Measurements from ENCODE around the gene MEP1A. TPM values are rescaled to one million over a fixed set of nuclear protein-coding genes. Genes with fewer than 3 reads are reported as not detected.

The MEP1A gene
- total RNA-seq, 2 experiments from 2014 or later, result not detected

DNA sequence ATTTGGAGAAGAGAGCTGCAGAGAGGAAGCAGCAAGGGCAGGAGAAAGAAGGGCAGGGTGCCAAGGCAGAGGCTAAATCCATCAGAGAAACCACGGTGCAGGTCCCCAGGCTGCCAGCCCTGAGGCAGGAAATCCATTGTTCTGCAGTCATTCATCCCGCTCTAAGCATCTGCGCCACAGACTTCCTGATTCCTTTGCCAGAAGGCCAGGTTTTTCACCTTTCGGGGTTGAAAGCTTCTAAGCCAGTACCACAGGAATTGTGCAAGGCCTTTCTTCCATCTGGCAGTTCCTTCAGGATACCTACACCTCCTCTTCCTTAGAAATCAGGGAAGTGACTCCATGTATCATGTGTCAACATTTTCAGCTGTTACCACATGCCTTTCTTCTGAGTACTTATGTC, 82.9 kb downstream of the MEP1A start:
- H3K4me1 Mint-ChIP-seq, result no peaks in the 10 kb centered on the region
- CTCF ChIA-PET, result no interaction called here
- H3K4me3 Mint-ChIP-seq, result no peak overlapping the region
- ATAC-seq (no peak), DNase-seq (no peak)
- H3K36me3 Mint-ChIP-seq, result no peaks in the 10 kb centered on the region
- no peak overlapping the region for H3K27ac Mint-ChIP-seq
- H3K27me3 Mint-ChIP-seq, result no peaks in the 10 kb centered on the region
- no peaks in the 10 kb centered on the region for H3K9me3 Mint-ChIP-seq (ENCODE audit: low read depth)

DNA sequence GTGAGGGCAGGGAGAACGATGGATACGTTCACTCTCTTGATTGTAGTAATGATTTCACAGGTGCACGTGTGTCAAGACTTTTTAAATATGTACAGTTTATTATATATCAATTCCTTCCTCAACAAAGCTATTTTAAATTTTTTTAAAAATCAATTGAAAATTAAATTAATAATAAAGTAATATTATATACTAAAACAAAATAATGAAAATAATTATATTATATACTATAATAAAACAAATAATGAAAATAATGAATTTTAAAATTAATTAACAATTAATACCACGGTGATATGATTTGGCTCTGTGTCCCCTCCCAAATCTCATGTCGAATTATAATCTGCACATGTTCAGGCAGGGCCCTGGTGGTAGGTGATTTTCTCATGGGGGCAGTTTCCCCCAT, 85.8 kb downstream of the MEP1A start:
- CTCF ChIA-PET, result no interaction called here
- no peak overlapping the region for H3K4me3 Mint-ChIP-seq
- no peaks in the 10 kb centered on the region for H3K36me3 Mint-ChIP-seq
- DNase-seq (no peak), ATAC-seq (no peak)
- H3K9me3 Mint-ChIP-seq (ENCODE audit: low read depth), result no peaks in the 10 kb centered on the region
- peaks cover 5% of the 10 kb centered on the region for H3K27me3 Mint-ChIP-seq
- no peaks in the 10 kb centered on the region for H3K4me1 Mint-ChIP-seq
- H3K27ac Mint-ChIP-seq, result no peak overlapping the region

DNA sequence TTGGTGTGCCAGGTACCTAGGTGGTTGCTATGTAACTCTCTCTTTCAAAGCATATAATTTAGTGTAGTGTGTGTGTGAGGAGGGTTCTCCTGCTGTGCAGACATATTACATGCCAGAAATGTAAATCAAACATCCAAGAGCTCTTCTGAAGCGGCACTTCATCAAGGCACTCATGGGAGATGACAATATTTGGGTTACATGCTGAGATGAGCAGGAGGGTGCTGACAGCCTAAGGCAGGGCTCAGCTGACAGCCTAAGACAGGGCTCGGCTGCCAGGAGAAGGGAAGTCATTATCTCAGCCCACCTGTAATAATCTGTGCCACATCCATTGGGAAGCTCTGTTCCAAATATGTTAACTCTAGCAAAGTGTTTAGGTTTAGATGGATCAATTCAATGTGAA, 89.5 kb downstream of the MEP1A start:
- CTCF ChIA-PET, result no interaction called here
- DNase-seq (no peak), ATAC-seq (no peak)
- Mint-ChIP-seq H3K27me3 (peaks cover 5% of the 10 kb centered on the region), H3K4me1 (no peaks in the 10 kb centered on the region), H3K9me3 (ENCODE audit: low read depth) (no peaks in the 10 kb centered on the region), H3K27ac (no peak overlapping the region), H3K36me3 (no peaks in the 10 kb centered on the region), H3K4me3 (no peak overlapping the region)

DNA sequence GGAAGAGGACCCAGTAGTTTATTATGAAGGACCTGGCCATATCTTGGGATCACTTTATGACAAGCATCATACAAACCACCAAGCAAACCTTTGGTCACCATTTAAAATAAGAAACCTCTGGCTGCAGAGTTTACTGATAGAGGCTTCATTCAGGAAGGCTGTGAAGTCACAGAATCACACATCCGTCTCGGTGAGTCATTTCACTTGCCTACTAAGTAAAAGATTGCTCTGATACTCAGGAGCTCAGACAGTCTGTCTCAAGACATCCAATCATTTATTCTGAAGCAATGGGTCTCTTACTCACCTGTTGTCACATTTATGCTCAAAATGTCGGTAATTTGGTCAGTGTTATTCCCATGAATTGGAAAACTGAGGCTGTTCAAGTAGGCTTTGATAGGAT, 94.8 kb downstream of the MEP1A start:
- no peak overlapping the region for H3K27ac Mint-ChIP-seq
- H3K4me1 Mint-ChIP-seq, result no peaks in the 10 kb centered on the region
- DNase-seq (no peak), ATAC-seq (no peak)
- H3K9me3 Mint-ChIP-seq (ENCODE audit: low read depth), result no peaks in the 10 kb centered on the region
- no peak overlapping the region for H3K4me3 Mint-ChIP-seq
- H3K27me3 Mint-ChIP-seq, result no peaks in the 10 kb centered on the region
- no peaks in the 10 kb centered on the region for H3K36me3 Mint-ChIP-seq
- CTCF ChIA-PET, result no interaction called here

DNA sequence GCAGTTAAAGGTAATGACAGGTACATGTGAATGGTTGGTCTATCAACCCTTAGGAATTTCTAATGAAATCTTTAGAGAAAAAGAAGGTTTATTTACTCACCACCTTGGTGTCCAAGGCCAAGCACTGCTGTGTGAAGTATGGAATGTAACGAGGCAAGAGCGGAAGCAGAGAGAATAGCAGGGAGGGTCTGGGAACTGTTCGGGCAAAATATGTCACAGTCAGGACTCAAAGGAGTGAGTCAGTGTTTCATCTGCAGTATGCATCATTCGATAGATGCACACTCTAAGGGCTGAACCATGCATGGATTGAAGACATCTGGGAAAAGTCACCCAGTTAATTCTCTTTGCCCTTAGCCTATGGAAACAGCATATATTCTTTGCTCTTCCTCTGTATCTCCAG, 95.4 kb downstream of the MEP1A start:
- Mint-ChIP-seq H3K4me1 (no peaks in the 10 kb centered on the region), H3K4me3 (no peak overlapping the region), H3K27ac (no peak overlapping the region), H3K36me3 (no peaks in the 10 kb centered on the region), H3K27me3 (no peaks in the 10 kb centered on the region), H3K9me3 (ENCODE audit: low read depth) (no peaks in the 10 kb centered on the region)
- DNase-seq, result no peak
- no peak for ATAC-seq
- CTCF ChIA-PET, result no interaction called here

Other genes starting within 250 kb of the MEP1A start
- not detected for gene CYP39A1, start 140.6 kb upstream of the MEP1A start, total RNA-seq
- gene SLC25A27, start 140.4 kb upstream of the MEP1A start, total RNA-seq, result under 1 TPM; 0.12 to 0.35 TPM
- not detected for gene TDRD6, start 105.5 kb upstream of the MEP1A start, total RNA-seq
- gene PLA2G7, start 58.0 kb upstream of the MEP1A start, total RNA-seq, result not detected
- gene ANKRD66, start 46.5 kb upstream of the MEP1A start, total RNA-seq, result not detected
- gene ADGRF5, start 128.5 kb downstream of the MEP1A start, total RNA-seq, result not detected
- gene ADGRF1, start 248.9 kb downstream of the MEP1A start, total RNA-seq, result not detected